ENCODE measurements around the gene PRRT1. TPM values are rescaled to one million over a fixed set of nuclear protein-coding genes. Genes with fewer than 3 reads are reported as not detected.

PRRT1 gene
- total RNA-seq, 2 donors from 2014 or later: 2.0 to 3.0 TPM

- Histone ChIP-seq H3K4me3 (ENCODE audit: low read length) (no peak overlapping the region), H3K36me3 (ENCODE audit: control insufficient read depth, insufficient read depth, low read length) (peaks cover 37% of the 10 kb centered on the region), H3K9ac (ENCODE audit: extremely low read depth, low read length, poor library complexity, severe bottlenecking) (no peak overlapping the region), H3K4me1 (ENCODE audit: control insufficient read depth, insufficient read depth, low read length) (peaks cover under 1% of the 10 kb centered on the region), H3K27ac (ENCODE audit: low read depth, low read length) (no peak overlapping the region), H3K27me3 (ENCODE audit: control insufficient read depth, insufficient read depth, low read length, poor library complexity, severe bottlenecking) (peaks cover 5% of the 10 kb centered on the region), H3K9me3 (ENCODE audit: control insufficient read depth, low read length) (no peaks in the 10 kb centered on the region)
- Mint-ChIP-seq H3K27me3 (ENCODE audit: insufficient read depth) (peaks cover 9% of the 10 kb centered on the region), H3K36me3 (ENCODE audit: low read depth) (peaks cover 28% of the 10 kb centered on the region), H3K27ac (peak overlapping the region; percentile 48), H3K4me1 (peaks cover 5% of the 10 kb centered on the region), H3K9me3 (no peaks in the 10 kb centered on the region), H3K4me3 (no peak overlapping the region)
- 87 to 97% methylated on average over 5 to 9 of the region's 9 CpGs for WGBS, 2 experiments (ENCODE audit: insufficient coverage in 1 of 2, insufficient read length in 1 of 2)
- peak; percentile 48 for TF ChIP-seq CTCF (conservative IDR thresholded peaks at IDR 0.05)
- peak; percentile 83 for DNase-seq
These were observed 38.1 kb downstream of the PRRT1 start for GRCh38 chr6:32113386-32114352.

GRCh38 chr6:32112431-32112980 is 39.2 kb downstream of the PRRT1 start:
- no peak overlapping the region for H3K27ac Mint-ChIP-seq
- peaks cover 14% of the 10 kb centered on the region for H3K27me3 ChIP-seq (ENCODE audit: control insufficient read depth, insufficient read depth, low read length, poor library complexity, severe bottlenecking)
- H3K27ac ChIP-seq (ENCODE audit: low read depth, low read length): no peak overlapping the region
- no peak for TF ChIP-seq CTCF (conservative IDR thresholded peaks at IDR 0.05)
- H3K4me1 ChIP-seq (ENCODE audit: control insufficient read depth, insufficient read depth, low read length): peaks cover 9% of the 10 kb centered on the region
- H3K4me3 ChIP-seq (ENCODE audit: low read length): no peak overlapping the region
- H3K4me1 Mint-ChIP-seq: peaks cover 16% of the 10 kb centered on the region
- H3K36me3 Mint-ChIP-seq (ENCODE audit: low read depth): peaks cover 24% of the 10 kb centered on the region
- H3K9me3 ChIP-seq (ENCODE audit: control insufficient read depth, low read length): no peaks in the 10 kb centered on the region
- no peak overlapping the region for H3K9ac ChIP-seq (ENCODE audit: extremely low read depth, low read length, poor library complexity, severe bottlenecking)
- DNase-seq: no peak
- no peaks in the 10 kb centered on the region for H3K9me3 Mint-ChIP-seq
- peaks cover 25% of the 10 kb centered on the region for H3K36me3 ChIP-seq (ENCODE audit: control insufficient read depth, insufficient read depth, low read length)
- 73 to 88% methylated on average over 8 to 9 of the region's 9 CpGs for WGBS, 2 experiments (ENCODE audit: insufficient coverage in 1 of 2, insufficient read length in 1 of 2)
- no peak overlapping the region for H3K4me3 Mint-ChIP-seq
- peaks cover 18% of the 10 kb centered on the region for H3K27me3 Mint-ChIP-seq (ENCODE audit: insufficient read depth)

GRCh38 chr6:32111424-32112066 is 40.2 kb downstream of the PRRT1 start:
- Mint-ChIP-seq H3K4me3 (no peak overlapping the region), H3K36me3 (ENCODE audit: low read depth) (peaks cover 18% of the 10 kb centered on the region), H3K9me3 (no peaks in the 10 kb centered on the region), H3K4me1 (peaks cover 16% of the 10 kb centered on the region), H3K27me3 (ENCODE audit: insufficient read depth) (peaks cover 27% of the 10 kb centered on the region), H3K27ac (no peak overlapping the region)
- Histone ChIP-seq H3K4me1 (ENCODE audit: control insufficient read depth, insufficient read depth, low read length) (peaks cover 9% of the 10 kb centered on the region), H3K9me3 (ENCODE audit: control insufficient read depth, low read length) (no peaks in the 10 kb centered on the region), H3K4me3 (ENCODE audit: low read length) (no peak overlapping the region), H3K27ac (ENCODE audit: low read depth, low read length) (no peak overlapping the region), H3K9ac (ENCODE audit: extremely low read depth, low read length, poor library complexity, severe bottlenecking) (no peak overlapping the region), H3K27me3 (ENCODE audit: control insufficient read depth, insufficient read depth, low read length, poor library complexity, severe bottlenecking) (peaks cover 24% of the 10 kb centered on the region), H3K36me3 (ENCODE audit: control insufficient read depth, insufficient read depth, low read length) (peaks cover 16% of the 10 kb centered on the region)
- TF ChIP-seq CTCF (conservative IDR thresholded peaks at IDR 0.05): no peak
- no peak for DNase-seq
- 90 to 100% methylated on average over 2 to 7 of the region's 7 CpGs for WGBS, 2 experiments (ENCODE audit: insufficient coverage in 1 of 2, insufficient read length in 1 of 2)

All from endodermal cell (in vitro differentiated cells).